ENCODE data around the gene F2RL1. TPM values are rescaled to one million over a fixed set of nuclear protein-coding genes. Genes with fewer than 3 reads are reported as not detected.

Gene F2RL1
- total RNA-seq, 3 donors from 2014 or later, result 58.1 to 177 (median 128) TPM

GRCh38 chr5:76790632-76791290 is 28.1 kb upstream of the F2RL1 start:
- H3K4me1 ChIP-seq (ENCODE audit: low read depth), result peaks cover 23% of the 10 kb centered on the region
- DNase-seq, result peak in 1 of 3 donors; percentile 12
- intact Hi-C loops (cut with DNase I, micrococcal nuclease), result no loop called here
- H3K4me3 ChIP-seq, result no peak overlapping the region
- no peaks in the 10 kb centered on the region for H3K36me3 ChIP-seq (ENCODE audit: low read depth)
- no peaks in the 10 kb centered on the region for H3K9me3 ChIP-seq
- TF ChIP-seq, protein P1, sequence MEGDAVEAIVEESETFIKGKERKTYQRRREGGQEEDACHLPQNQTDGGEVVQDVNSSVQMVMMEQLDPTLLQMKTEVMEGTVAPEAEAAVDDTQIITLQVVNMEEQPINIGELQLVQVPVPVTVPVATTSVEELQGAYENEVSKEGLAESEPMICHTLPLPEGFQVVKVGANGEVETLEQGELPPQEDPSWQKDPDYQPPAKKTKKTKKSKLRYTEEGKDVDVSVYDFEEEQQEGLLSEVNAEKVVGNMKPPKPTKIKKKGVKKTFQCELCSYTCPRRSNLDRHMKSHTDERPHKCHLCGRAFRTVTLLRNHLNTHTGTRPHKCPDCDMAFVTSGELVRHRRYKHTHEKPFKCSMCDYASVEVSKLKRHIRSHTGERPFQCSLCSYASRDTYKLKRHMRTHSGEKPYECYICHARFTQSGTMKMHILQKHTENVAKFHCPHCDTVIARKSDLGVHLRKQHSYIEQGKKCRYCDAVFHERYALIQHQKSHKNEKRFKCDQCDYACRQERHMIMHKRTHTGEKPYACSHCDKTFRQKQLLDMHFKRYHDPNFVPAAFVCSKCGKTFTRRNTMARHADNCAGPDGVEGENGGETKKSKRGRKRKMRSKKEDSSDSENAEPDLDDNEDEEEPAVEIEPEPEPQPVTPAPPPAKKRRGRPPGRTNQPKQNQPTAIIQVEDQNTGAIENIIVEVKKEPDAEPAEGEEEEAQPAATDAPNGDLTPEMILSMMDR (IDR thresholded peaks at IDR 0.05), result no peak
- ATAC-seq, result peak; percentile 65

DNA sequence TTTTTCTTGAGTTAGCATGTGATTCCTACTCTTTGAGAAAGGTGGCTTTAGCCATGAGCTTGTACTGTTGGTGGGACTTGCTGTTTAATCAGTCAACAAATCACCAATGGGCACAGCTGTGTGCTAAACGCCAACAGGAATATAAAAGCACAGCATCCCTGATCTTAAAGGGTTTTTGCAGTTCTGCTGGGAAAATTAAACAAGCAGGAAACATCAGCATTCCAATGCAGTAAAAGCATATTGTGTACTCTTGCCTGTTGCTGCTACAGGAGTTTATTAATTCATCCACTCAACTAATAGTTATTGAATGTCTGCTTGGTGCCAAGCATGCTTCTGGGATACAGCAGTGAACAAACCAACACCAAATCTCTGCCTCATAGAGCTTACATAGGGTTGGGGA is 27.4 kb upstream of the F2RL1 start:
- TF ChIP-seq, protein P1 (IDR thresholded peaks at IDR 0.05), result no peak
- ATAC-seq (no peak), DNase-seq (no peak)
- H3K4me1 ChIP-seq (ENCODE audit: low read depth), result peaks cover 17% of the 10 kb centered on the region
- intact Hi-C loops (cut with DNase I, micrococcal nuclease), result no loop called here
- no peaks in the 10 kb centered on the region for H3K36me3 ChIP-seq (ENCODE audit: low read depth)
- H3K4me3 ChIP-seq, result no peak overlapping the region
- no peaks in the 10 kb centered on the region for H3K9me3 ChIP-seq

DNA sequence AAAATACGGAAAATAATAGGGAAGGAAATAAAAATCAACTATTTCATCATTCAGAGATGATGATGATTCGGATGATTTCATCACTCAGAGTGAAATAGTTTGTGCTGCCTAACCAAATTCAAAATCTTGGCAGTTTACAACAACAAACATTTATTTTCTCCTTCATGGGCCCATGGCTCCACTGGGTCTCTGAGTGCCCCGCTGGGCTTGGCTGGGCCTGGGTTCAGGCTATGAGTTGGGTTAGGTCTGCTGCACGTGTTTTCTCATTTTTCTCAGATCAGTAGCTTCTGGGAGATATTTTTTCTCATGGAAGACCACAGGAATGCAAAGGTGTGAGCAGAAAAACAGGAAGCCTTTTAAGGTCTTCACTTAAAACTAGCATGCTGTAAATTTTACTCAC is 24.0 kb upstream of the F2RL1 start:
- no peaks in the 10 kb centered on the region for H3K9me3 ChIP-seq
- no peak overlapping the region for H3K4me3 ChIP-seq
- TF ChIP-seq, protein P1 (IDR thresholded peaks at IDR 0.05), result no peak
- ATAC-seq (no peak), DNase-seq (no peak)
- peaks cover 11% of the 10 kb centered on the region for H3K4me1 ChIP-seq (ENCODE audit: low read depth)
- intact Hi-C loops (cut with DNase I, micrococcal nuclease), result no loop called here
- H3K36me3 ChIP-seq (ENCODE audit: low read depth), result no peaks in the 10 kb centered on the region

GRCh38 chr5:76799588-76799987 is 19.2 kb upstream of the F2RL1 start:
- ATAC-seq (no peak), DNase-seq (no peak)
- Histone ChIP-seq H3K9me3 (no peaks in the 10 kb centered on the region), H3K36me3 (ENCODE audit: low read depth) (no peaks in the 10 kb centered on the region), H3K4me3 (no peak overlapping the region), H3K4me1 (ENCODE audit: low read depth) (no peaks in the 10 kb centered on the region)
- intact Hi-C loops (cut with DNase I, micrococcal nuclease), result no loop called here
- TF ChIP-seq, protein P1 (IDR thresholded peaks at IDR 0.05), result no peak

- DNase-seq, result no peak
- H3K36me3 ChIP-seq (ENCODE audit: low read depth), result no peaks in the 10 kb centered on the region
Observed at GRCh38 chr5:76800579-76800978, 18.3 kb upstream of the F2RL1 start.

More at GRCh38 chr5:76800579-76800978, 18.3 kb upstream of the F2RL1 start:
- TF ChIP-seq, protein P1 (IDR thresholded peaks at IDR 0.05), result no peak
- no peaks in the 10 kb centered on the region for H3K9me3 ChIP-seq
- intact Hi-C loops (cut with DNase I, micrococcal nuclease), result no loop called here
- no peaks in the 10 kb centered on the region for H3K4me1 ChIP-seq (ENCODE audit: low read depth)
- no peak overlapping the region for H3K4me3 ChIP-seq
- ATAC-seq, result no peak
